ENCODE data around the gene RAMACL.

Gene RAMACL

GRCh38 chr6:166533205-166533824 lies 53.2 kb downstream of the RAMACL start:
- no peak for DNase-seq (ENCODE audit: low read depth, low spot score)

Measured in activated CD4-positive, CD25-positive, alpha-beta regulatory T cell treated with anti-CD3 and anti-CD28 coated beads, Interleukin-2, amount 50 U/mL, for 16 hours (primary cell).